G401 (cell line): ENCODE data around the gene ANP32E. TPM values are rescaled to one million over a fixed set of nuclear protein-coding genes. Genes with fewer than 3 reads are reported as not detected.
"Not testable (repeated sequence)": the region's sequence is repeated elsewhere in the genome, so short reads cannot be mapped to it uniquely, and the experiment has no call there.

Source experiments
- DNase-seq: peaks from one replicate; pipeline ENCODE4 v3.0.0-alpha.2; 2015; ENCODE audit warnings: low spot score
- in situ Hi-C: cut with HindIII; loops from 2 replicates; pipeline ENCODE4 v1.10.0; 2016; ENCODE audit warnings: low sequenced_read_pairs, mixed read lengths
- total RNA-seq: library from RNA; depleted of rRNA; stranded (reverse); fragments of >200 nt; shearing (Covaris generic); gene quantifications from 2 replicates; pipeline ENCODE4 v1.2.3, GENCODE V29; 2014

ANP32E gene
- total RNA-seq, 1 experiment from 2014 or later: 55.2 TPM

- no peak for DNase-seq
- in situ Hi-C loops: no loop called here
Observed at GRCh38 chr1:150224983-150225382, 10.9 kb downstream of the ANP32E start.

- DNase-seq: peak; percentile 74
- in situ Hi-C loops: no loop called here
Observed at GRCh38 chr1:150221552-150221951, 14.4 kb downstream of the ANP32E start.

GRCh38 chr1:150215855-150216254, 20.1 kb downstream of the ANP32E start:
- in situ Hi-C loops, DNase-seq: not testable (repeated sequence)

- in situ Hi-C loops, DNase-seq: not testable (repeated sequence)
Observed at GRCh38 chr1:150214099-150214756, 21.7 kb downstream of the ANP32E start.

- in situ Hi-C loops: no loop called here
- peak; percentile 97 for DNase-seq
Observed at GRCh38 chr1:150213170-150214098, 22.5 kb downstream of the ANP32E start.

GRCh38 chr1:150212070-150212469, 23.8 kb downstream of the ANP32E start:
- DNase-seq: no peak
- in situ Hi-C loops: no loop called here

GRCh38 chr1:150210706-150211105, 25.2 kb downstream of the ANP32E start:
- peak; percentile 95 for DNase-seq
- in situ Hi-C loops: no loop called here

GRCh38 chr1:150210091-150210490, 25.8 kb downstream of the ANP32E start:
- DNase-seq: peak; percentile 91
- in situ Hi-C loops: no loop called here

GRCh38 chr1:150208460-150208859, 27.5 kb downstream of the ANP32E start:
- DNase-seq, in situ Hi-C loops: not testable (repeated sequence)

GRCh38 chr1:150207281-150207971, 28.5 kb downstream of the ANP32E start:
- DNase-seq: peak; percentile 94
- in situ Hi-C loops: no loop called here

GRCh38 chr1:150196417-150196816, 39.5 kb downstream of the ANP32E start:
- in situ Hi-C loops: no loop called here
- DNase-seq: no peak

GRCh38 chr1:150194381-150195031, 41.4 kb downstream of the ANP32E start:
- DNase-seq: no peak
- in situ Hi-C loops: no loop called here

GRCh38 chr1:150192012-150192411, 43.9 kb downstream of the ANP32E start:
- DNase-seq: no peak
- in situ Hi-C loops: no loop called here

- peak; percentile 75 for DNase-seq
- in situ Hi-C loops: no loop called here
Observed at GRCh38 chr1:150187560-150187931, 48.4 kb downstream of the ANP32E start.

GRCh38 chr1:150186789-150187559, 48.9 kb downstream of the ANP32E start:
- DNase-seq: peak; percentile 79
- in situ Hi-C loops: no loop called here

GRCh38 chr1:150186438-150186788, 49.5 kb downstream of the ANP32E start:
- in situ Hi-C loops, DNase-seq: not testable (repeated sequence)

- no peak for DNase-seq
- in situ Hi-C loops: no loop called here
Observed at GRCh38 chr1:150185481-150185880, 50.4 kb downstream of the ANP32E start.

- in situ Hi-C loops: no loop called here
- no peak for DNase-seq
Observed at GRCh38 chr1:150183061-150183460, 52.9 kb downstream of the ANP32E start.

- in situ Hi-C loops: no loop called here
- peak; percentile 38 for DNase-seq
Observed at GRCh38 chr1:150182247-150182646, 53.7 kb downstream of the ANP32E start.
